ENCODE measurements around the gene CCDC197.

GRCh38 chr14:94043756-94044475 lies 46.8 kb downstream of the CCDC197 start:
- TF ChIP-seq CTCF (IDR thresholded peaks at IDR 0.05) = no peak
- TF ChIP-seq POLR2AphosphoS5 (IDR thresholded peaks at IDR 0.05) = no peak
- no peak for TF ChIP-seq POLR2A (IDR thresholded peaks at IDR 0.05)
- TF ChIP-seq EP300 (IDR thresholded peaks at IDR 0.05) = no peak

All from stomach (tissue), 4 donors.